Peyer's patch (tissue), 4 donors: ENCODE data around the gene UVRAG. TPM values are rescaled to one million over a fixed set of nuclear protein-coding genes. Genes with fewer than 3 reads are reported as not detected.

ENCODE experiments used
- DNase-seq, 3 donors: peaks; one replicate each; pipeline ENCODE4 v3.0.0-alpha.2; 2017 to 2019
- H3K27ac ChIP-seq, 4 donors: fragments of 200-600 bp; sonication (generic); one replicate each; pipeline ENCODE4 v1.5.1; 2016 to 2019
- H3K27me3 ChIP-seq, 2 donors: fragments of 200-600 bp; sonication (generic); one replicate each; pipeline ENCODE4 v1.5.1; 2019
- H3K36me3 ChIP-seq, 3 donors: fragments of 200-600 bp; sonication (generic); one replicate each; pipeline ENCODE4 v1.5.1; 2016 to 2019
- H3K4me1 ChIP-seq, 4 donors: fragments of 200-600 bp; sonication (generic); one replicate each; pipeline ENCODE4 v1.5.1; 2016 to 2019
- H3K4me3 ChIP-seq, 4 donors: fragments of 200-600 bp; sonication (generic); 1 replicate in 3 of 4; 2 replicates in 1 of 4; pipeline ENCODE4 v1.5.1; 2016 to 2019; ENCODE audit warnings: mild to moderate bottlenecking in 1 of 4
- H3K9me3 ChIP-seq, 4 donors: fragments of 200-600 bp; sonication (generic); one replicate each; pipeline ENCODE4 v1.5.1; 2016 to 2019; ENCODE audit warnings: mild to moderate bottlenecking in 1 of 4
- CTCF ChIP-seq, 6 experiments: fragments of 450-650 bp in 4 of 6; fragments of 200-600 bp in 2 of 6; sonication (generic) in 1 of 6; IDR thresholded peaks; one replicate each; pipeline ENCODE4 v1.5.1; 2017 to 2019; ENCODE audit warnings: antibody characterized with exemption in 6 of 6, mild to moderate bottlenecking in 3 of 6, moderate library complexity in 1 of 6
- POLR2A ChIP-seq, 2 donors: fragments of 450-650 bp; IDR thresholded peaks; one replicate each; pipeline ENCODE4 v1.5.1; 2017; ENCODE audit warnings: antibody characterized with exemption in 2 of 2, mild to moderate bottlenecking in 2 of 2, moderate library complexity in 2 of 2
- total RNA-seq, 4 donors: library from RNA; depleted of rRNA; stranded (reverse); fragments of >200 nt; gene quantifications; one replicate each; pipeline ENCODE4 v1.1.0, GENCODE V29; 2016

Gene UVRAG
- total RNA-seq, 4 donors from 2014 or later = 13.8 to 64.4 (median 22.1) TPM

GRCh38 chr11:76175783-76176182 lies 360.8 kb downstream of the UVRAG start:
- no peak for TF ChIP-seq POLR2A (IDR thresholded peaks at IDR 0.05)
- TF ChIP-seq CTCF (IDR thresholded peaks at IDR 0.05) = no peak
- DNase-seq = no peak
- Histone ChIP-seq H3K9me3 (no peaks in the 10 kb centered on the region), H3K27ac (no peak overlapping the region), H3K4me3 (no peak overlapping the region), H3K27me3 (no peaks in the 10 kb centered on the region), H3K36me3 (no peaks in the 10 kb centered on the region), H3K4me1 (no peaks in the 10 kb centered on the region)

- no peak for TF ChIP-seq CTCF (IDR thresholded peaks at IDR 0.05)
- H3K27me3 ChIP-seq = no peaks in the 10 kb centered on the region
- H3K4me1 ChIP-seq = no peaks in the 10 kb centered on the region
- no peak for DNase-seq
- H3K9me3 ChIP-seq = no peaks in the 10 kb centered on the region
- no peak overlapping the region for H3K27ac ChIP-seq
- H3K36me3 ChIP-seq = no peaks in the 10 kb centered on the region
- H3K4me3 ChIP-seq = no peak overlapping the region
Measured at GRCh38 chr11:76176463-76176862, 361.5 kb downstream of the UVRAG start.

- H3K4me1 ChIP-seq = no peaks in the 10 kb centered on the region
- TF ChIP-seq CTCF (IDR thresholded peaks at IDR 0.05) (no peak), POLR2A (IDR thresholded peaks at IDR 0.05) (no peak)
- H3K9me3 ChIP-seq = no peaks in the 10 kb centered on the region
- H3K27ac ChIP-seq = no peak overlapping the region
- H3K27me3 ChIP-seq = no peaks in the 10 kb centered on the region
- DNase-seq = no peak
- no peak overlapping the region for H3K4me3 ChIP-seq
- no peaks in the 10 kb centered on the region for H3K36me3 ChIP-seq
Measured at GRCh38 chr11:76177250-76177686, 362.3 kb downstream of the UVRAG start.

- no peak for DNase-seq
- Histone ChIP-seq H3K9me3 (no peaks in the 10 kb centered on the region), H3K36me3 (no peaks in the 10 kb centered on the region), H3K4me1 (no peaks in the 10 kb centered on the region), H3K4me3 (no peak overlapping the region), H3K27me3 (no peaks in the 10 kb centered on the region), H3K27ac (no peak overlapping the region)
- TF ChIP-seq CTCF (IDR thresholded peaks at IDR 0.05) = no peak
- no peak for TF ChIP-seq POLR2A (IDR thresholded peaks at IDR 0.05)
Measured at GRCh38 chr11:76179147-76179546, 364.1 kb downstream of the UVRAG start.

GRCh38 chr11:76181371-76181770 lies 366.4 kb downstream of the UVRAG start:
- no peaks in the 10 kb centered on the region for H3K27me3 ChIP-seq
- H3K27ac ChIP-seq = no peak overlapping the region
- H3K4me1 ChIP-seq = no peaks in the 10 kb centered on the region
- no peak for DNase-seq
- no peaks in the 10 kb centered on the region for H3K36me3 ChIP-seq
- TF ChIP-seq POLR2A (IDR thresholded peaks at IDR 0.05) (no peak), CTCF (IDR thresholded peaks at IDR 0.05) (no peak)
- no peak overlapping the region for H3K4me3 ChIP-seq
- H3K9me3 ChIP-seq = no peaks in the 10 kb centered on the region

GRCh38 chr11:76184551-76184993 lies 369.6 kb downstream of the UVRAG start:
- no peak overlapping the region for H3K4me3 ChIP-seq
- no peak for DNase-seq
- TF ChIP-seq CTCF (IDR thresholded peaks at IDR 0.05) (no peak), POLR2A (IDR thresholded peaks at IDR 0.05) (no peak)
- H3K27me3 ChIP-seq = no peaks in the 10 kb centered on the region
- no peak overlapping the region for H3K27ac ChIP-seq
- H3K9me3 ChIP-seq = no peaks in the 10 kb centered on the region
- no peaks in the 10 kb centered on the region for H3K4me1 ChIP-seq
- H3K36me3 ChIP-seq = no peaks in the 10 kb centered on the region
